ENCODE data around the gene DNA2. TPM values are rescaled to one million over a fixed set of nuclear protein-coding genes. Genes with fewer than 3 reads are reported as not detected.

DNA2 gene
- total and polyA plus RNA-seq, 2 donors (not counting 1 experiment from before 2014, with no cell fraction given) = 1.6 to 6.5 TPM

DNA sequence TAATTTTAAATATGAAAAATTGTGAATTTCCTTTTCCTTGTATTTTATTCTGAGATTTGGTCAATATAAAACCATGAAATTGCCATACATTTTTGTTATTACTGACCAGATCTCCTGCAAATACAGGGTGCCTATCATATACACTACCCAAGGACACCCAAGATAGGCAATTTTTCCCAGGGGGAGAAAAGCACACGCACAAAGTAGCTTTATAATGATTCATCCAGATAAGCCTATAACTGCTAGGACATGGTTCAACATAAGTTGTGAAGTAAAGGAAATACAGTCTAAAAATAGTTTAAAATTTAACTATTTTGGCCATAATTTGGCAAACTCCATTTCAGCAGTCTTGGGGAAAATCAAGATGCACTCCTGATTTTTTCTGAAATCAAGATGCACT, 69.5 kb downstream of the DNA2 start:
- H3K27me3 Mint-ChIP-seq = no peaks in the 10 kb centered on the region
- peaks cover 7% of the 10 kb centered on the region for H4K20me1 ChIP-seq (ENCODE audit: control insufficient read depth, insufficient read depth, low read length, poor library complexity, severe bottlenecking)
- no CpG with 5 or more reads among the region's 1 CpG for WGBS (ENCODE audit: insufficient coverage)
- no peak for ATAC-seq (ENCODE audit: low read depth)
- peaks cover 6 to 9% of the 10 kb centered on the region in 2 donors for H3K4me1 ChIP-seq (ENCODE audit: control insufficient read depth in 2 of 2, insufficient read depth in 2 of 2, low read length in 2 of 2)
- no peak overlapping the region for H3K27ac ChIP-seq (ENCODE audit: low read length in 2 of 2)
- H3K36me3 ChIP-seq (replicated peaks in 1 of 2; ENCODE audit: control extremely low read depth in 1 of 2, control insufficient read depth in 1 of 2, extremely low read depth in 1 of 2, insufficient read depth in 2 of 2, low read length in 1 of 2) = peaks cover 4 to 5% of the 10 kb centered on the region in 2 experiments
- H3K27ac Mint-ChIP-seq = no peak overlapping the region
- intact Hi-C loops (cut with micrococcal nuclease) = loop anchor here (10.0 kb wide), 2 partner anchors 553 to 617 kb away; partner anchors contain the start of gene DDX21
- ChIA-PET CTCF (interaction anchor here (0.6 kb wide), 1 partner anchor 11 kb away, joined by 3 read pairs; no protein-coding TSS in a partner anchor), POLR2A (no interaction called here)
- H3K9me3 Mint-ChIP-seq (ENCODE audit: insufficient read depth) = no peaks in the 10 kb centered on the region
- H3K27me3 ChIP-seq (replicated peaks in 1 of 4; ENCODE audit: control extremely low read depth in 1 of 4, control insufficient read depth in 3 of 4, insufficient read depth in 4 of 4, low read length in 3 of 4) = no peaks in the 10 kb centered on the region
- peaks cover 20% of the 10 kb centered on the region for H3K4me1 Mint-ChIP-seq
- DNase-seq = no peak
- no peaks in the 10 kb centered on the region for H3K9me3 ChIP-seq (ENCODE audit: control extremely low read depth in 1 of 3, control insufficient read depth in 2 of 3, insufficient read depth in 1 of 3, low read length in 2 of 3)
- H3K4me3 Mint-ChIP-seq = no peak overlapping the region
- TF ChIP-seq, protein P1, sequence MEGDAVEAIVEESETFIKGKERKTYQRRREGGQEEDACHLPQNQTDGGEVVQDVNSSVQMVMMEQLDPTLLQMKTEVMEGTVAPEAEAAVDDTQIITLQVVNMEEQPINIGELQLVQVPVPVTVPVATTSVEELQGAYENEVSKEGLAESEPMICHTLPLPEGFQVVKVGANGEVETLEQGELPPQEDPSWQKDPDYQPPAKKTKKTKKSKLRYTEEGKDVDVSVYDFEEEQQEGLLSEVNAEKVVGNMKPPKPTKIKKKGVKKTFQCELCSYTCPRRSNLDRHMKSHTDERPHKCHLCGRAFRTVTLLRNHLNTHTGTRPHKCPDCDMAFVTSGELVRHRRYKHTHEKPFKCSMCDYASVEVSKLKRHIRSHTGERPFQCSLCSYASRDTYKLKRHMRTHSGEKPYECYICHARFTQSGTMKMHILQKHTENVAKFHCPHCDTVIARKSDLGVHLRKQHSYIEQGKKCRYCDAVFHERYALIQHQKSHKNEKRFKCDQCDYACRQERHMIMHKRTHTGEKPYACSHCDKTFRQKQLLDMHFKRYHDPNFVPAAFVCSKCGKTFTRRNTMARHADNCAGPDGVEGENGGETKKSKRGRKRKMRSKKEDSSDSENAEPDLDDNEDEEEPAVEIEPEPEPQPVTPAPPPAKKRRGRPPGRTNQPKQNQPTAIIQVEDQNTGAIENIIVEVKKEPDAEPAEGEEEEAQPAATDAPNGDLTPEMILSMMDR (IDR thresholded peaks at IDR 0.05) = no peak
- TF ChIP-seq EZH2 (IDR thresholded peaks at IDR 0.05; ENCODE audit: borderline replicate concordance, insufficient read depth, low read depth, low read length, poor library complexity, severe bottlenecking) = no peak
- no peak overlapping the region for H3K4me2 ChIP-seq (replicated peaks; ENCODE audit: low read depth, low read length, poor library complexity, severe bottlenecking)
- no peak overlapping the region for H3K4me3 ChIP-seq (ENCODE audit: control extremely low read depth in 1 of 5, extremely low read depth in 1 of 5, insufficient read depth in 1 of 5, low read depth in 2 of 5, low read length in 4 of 5)
- no peak overlapping the region for H3K9ac ChIP-seq (ENCODE audit: low read length)
- H2AFZ ChIP-seq (ENCODE audit: insufficient read depth, low read depth, low read length, poor library complexity, severe bottlenecking) = no peak overlapping the region
- H3K79me2 ChIP-seq (ENCODE audit: control insufficient read depth, insufficient read depth, low read length) = peaks cover 35% of the 10 kb centered on the region

GRCh38 chr10:68397005-68397404, 74.8 kb downstream of the DNA2 start:
- H3K4me3 ChIP-seq (ENCODE audit: control extremely low read depth in 1 of 5, extremely low read depth in 1 of 5, insufficient read depth in 1 of 5, low read depth in 2 of 5, low read length in 4 of 5) = no peak overlapping the region
- H3K4me3 Mint-ChIP-seq = no peak overlapping the region
- no peak overlapping the region for H3K27ac ChIP-seq (ENCODE audit: low read length in 2 of 2)
- no peaks in the 10 kb centered on the region for H3K27me3 ChIP-seq (replicated peaks in 1 of 4; ENCODE audit: control extremely low read depth in 1 of 4, control insufficient read depth in 3 of 4, insufficient read depth in 4 of 4, low read length in 3 of 4)
- ATAC-seq (ENCODE audit: low read depth) = no peak
- no peak overlapping the region for H3K4me2 ChIP-seq (replicated peaks; ENCODE audit: low read depth, low read length, poor library complexity, severe bottlenecking)
- no peaks in the 10 kb centered on the region for H3K4me1 Mint-ChIP-seq
- CTCF ChIA-PET = no interaction called here
- no peak for DNase-seq
- no peak overlapping the region for H3K9ac ChIP-seq (ENCODE audit: low read length)
- H3K27ac Mint-ChIP-seq = no peak overlapping the region
- H4K20me1 ChIP-seq (ENCODE audit: control insufficient read depth, insufficient read depth, low read length, poor library complexity, severe bottlenecking) = no peaks in the 10 kb centered on the region
- WGBS (ENCODE audit: insufficient coverage) = no CpG with 5 or more reads among the region's 1 CpG
- H3K36me3 ChIP-seq (replicated peaks in 1 of 2; ENCODE audit: control extremely low read depth in 1 of 2, control insufficient read depth in 1 of 2, extremely low read depth in 1 of 2, insufficient read depth in 2 of 2, low read length in 1 of 2) = peaks cover 8 to 11% of the 10 kb centered on the region in 2 experiments
- H3K9me3 ChIP-seq (ENCODE audit: control extremely low read depth in 1 of 3, control insufficient read depth in 2 of 3, insufficient read depth in 1 of 3, low read length in 2 of 3) = no peaks in the 10 kb centered on the region
- H3K27me3 Mint-ChIP-seq = no peaks in the 10 kb centered on the region
- TF ChIP-seq, protein P1 (IDR thresholded peaks at IDR 0.05) = no peak
- TF ChIP-seq EZH2 (IDR thresholded peaks at IDR 0.05; ENCODE audit: borderline replicate concordance, insufficient read depth, low read depth, low read length, poor library complexity, severe bottlenecking) = no peak
- H3K79me2 ChIP-seq (ENCODE audit: control insufficient read depth, insufficient read depth, low read length) = no peaks in the 10 kb centered on the region
- H3K9me3 Mint-ChIP-seq (ENCODE audit: insufficient read depth) = no peaks in the 10 kb centered on the region
- H2AFZ ChIP-seq (ENCODE audit: insufficient read depth, low read depth, low read length, poor library complexity, severe bottlenecking) = no peak overlapping the region
- POLR2A ChIA-PET = no interaction called here
- intact Hi-C loops (cut with micrococcal nuclease) = no loop called here
- no peaks in the 10 kb centered on the region for H3K4me1 ChIP-seq (ENCODE audit: control insufficient read depth in 2 of 2, insufficient read depth in 2 of 2, low read length in 2 of 2)

Data from B cell (primary cell).